Measurements from ENCODE around the gene NPM3.

The NPM3 gene

GRCh38 chr10:101759309-101760247, 23.7 kb downstream of the NPM3 start:
- no peak for DNase-seq (ENCODE audit: low read depth in 2 of 2)

- DNase-seq (ENCODE audit: low read depth in 2 of 2), result no peak
These were observed 24.4 kb downstream of the NPM3 start for GRCh38 chr10:101758858-101759257.

- no peak for DNase-seq (ENCODE audit: low read depth in 2 of 2)
These were observed 31.0 kb downstream of the NPM3 start for GRCh38 chr10:101752241-101752640.

- no peak for DNase-seq (ENCODE audit: low read depth in 2 of 2)
These were observed 33.9 kb downstream of the NPM3 start for GRCh38 chr10:101749047-101750016.

GRCh38 chr10:101748496-101748895, 34.8 kb downstream of the NPM3 start:
- no peak for DNase-seq (ENCODE audit: low read depth in 2 of 2)

GRCh38 chr10:101745074-101745696, 38.1 kb downstream of the NPM3 start:
- no peak for DNase-seq (ENCODE audit: low read depth in 2 of 2)

GRCh38 chr10:101744267-101744666, 39.0 kb downstream of the NPM3 start:
- no peak for DNase-seq (ENCODE audit: low read depth in 2 of 2)

- no peak for DNase-seq (ENCODE audit: low read depth in 2 of 2)
These were observed 41.3 kb downstream of the NPM3 start for GRCh38 chr10:101741938-101742337.

- no peak for DNase-seq (ENCODE audit: low read depth in 2 of 2)
These were observed 46.6 kb downstream of the NPM3 start for GRCh38 chr10:101736666-101737065.

GRCh38 chr10:101732096-101732495, 51.1 kb downstream of the NPM3 start:
- no peak for DNase-seq (ENCODE audit: low read depth in 2 of 2)

Data from stimulated activated CD8-positive, alpha-beta memory T cell treated with anti-CD3 and anti-CD28 coated beads, Interleukin-15, amount 100 ng/mL, for 48 hours (primary cell).